Prostate gland (tissue), 2 donors: Measurements from ENCODE around the gene C5orf22.

Experiments used
- POLR2A ChIP-seq: fragments of 450-650 bp; IDR thresholded peaks from one replicate; pipeline ENCODE4 v1.6.1; 2016; ENCODE audit warnings: antibody characterized with exemption, mild to moderate bottlenecking
- POLR2AphosphoS5 ChIP-seq: sonication (generic); formaldehyde crosslinking; IDR thresholded peaks from one replicate; pipeline ENCODE4 v1.6.1; 2017; ENCODE audit warnings: antibody characterized with exemption
- TF ChIP-seq, protein P1 (sequence below), 4 experiments: fragments of 200-600 bp in 2 of 4; fragments of 450-650 bp in 2 of 4; sonication (generic) in 2 of 4; IDR thresholded peaks; 1 replicate in 3 of 4; 2 replicates in 1 of 4; pipeline ENCODE4 v1.5.1; 2016 to 2019; ENCODE audit warnings: antibody characterized with exemption in 4 of 4, mild to moderate bottlenecking in 2 of 4, moderate library complexity in 2 of 4

DNA sequence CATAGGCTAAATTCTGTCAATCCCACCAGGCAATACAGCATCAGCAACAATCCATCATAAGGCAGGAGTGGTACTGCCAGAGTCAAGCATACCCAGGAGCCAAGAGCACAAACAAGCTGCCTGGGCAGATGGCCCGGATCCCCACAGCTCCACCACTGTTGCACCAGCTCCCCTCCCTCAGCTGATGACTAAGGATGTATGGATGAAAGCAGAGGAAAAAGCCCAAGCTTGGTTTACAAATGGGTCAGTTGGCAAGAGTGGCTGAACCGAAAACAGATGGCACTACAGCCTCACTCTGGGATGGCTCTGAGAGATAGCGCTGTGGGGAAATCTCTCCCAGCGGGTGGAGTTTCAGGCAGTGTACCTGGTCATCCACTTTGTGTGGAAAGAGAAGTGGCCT is 29.6 kb upstream of the C5orf22 start:
- TF ChIP-seq, protein P1, sequence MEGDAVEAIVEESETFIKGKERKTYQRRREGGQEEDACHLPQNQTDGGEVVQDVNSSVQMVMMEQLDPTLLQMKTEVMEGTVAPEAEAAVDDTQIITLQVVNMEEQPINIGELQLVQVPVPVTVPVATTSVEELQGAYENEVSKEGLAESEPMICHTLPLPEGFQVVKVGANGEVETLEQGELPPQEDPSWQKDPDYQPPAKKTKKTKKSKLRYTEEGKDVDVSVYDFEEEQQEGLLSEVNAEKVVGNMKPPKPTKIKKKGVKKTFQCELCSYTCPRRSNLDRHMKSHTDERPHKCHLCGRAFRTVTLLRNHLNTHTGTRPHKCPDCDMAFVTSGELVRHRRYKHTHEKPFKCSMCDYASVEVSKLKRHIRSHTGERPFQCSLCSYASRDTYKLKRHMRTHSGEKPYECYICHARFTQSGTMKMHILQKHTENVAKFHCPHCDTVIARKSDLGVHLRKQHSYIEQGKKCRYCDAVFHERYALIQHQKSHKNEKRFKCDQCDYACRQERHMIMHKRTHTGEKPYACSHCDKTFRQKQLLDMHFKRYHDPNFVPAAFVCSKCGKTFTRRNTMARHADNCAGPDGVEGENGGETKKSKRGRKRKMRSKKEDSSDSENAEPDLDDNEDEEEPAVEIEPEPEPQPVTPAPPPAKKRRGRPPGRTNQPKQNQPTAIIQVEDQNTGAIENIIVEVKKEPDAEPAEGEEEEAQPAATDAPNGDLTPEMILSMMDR (IDR thresholded peaks at IDR 0.05): no peak
- no peak for TF ChIP-seq POLR2AphosphoS5
- TF ChIP-seq POLR2A: no peak
